GM12865 (cell line): ENCODE results near the gene SH3BP5L.

Experiments used
- DNase-seq: peaks from one replicate; pipeline ENCODE4 v3.0.0; 2010; ENCODE audit warnings: low read depth
- H3K4me3 ChIP-seq: 2 replicates; pipeline ENCODE4 v1.5.1; 2011; ENCODE audit warnings: mild to moderate bottlenecking, low read depth, low read length, control low read depth
- TF ChIP-seq, protein P1 (sequence below): IDR thresholded peaks from 2 replicates; pipeline ENCODE4 v1.5.1; 2011; ENCODE audit warnings: low read length, control low read depth, low read depth, inconsistent platforms; ENCODE audit not compliant: insufficient read depth; ENCODE audit errors: missing control alignments

The SH3BP5L gene

DNA sequence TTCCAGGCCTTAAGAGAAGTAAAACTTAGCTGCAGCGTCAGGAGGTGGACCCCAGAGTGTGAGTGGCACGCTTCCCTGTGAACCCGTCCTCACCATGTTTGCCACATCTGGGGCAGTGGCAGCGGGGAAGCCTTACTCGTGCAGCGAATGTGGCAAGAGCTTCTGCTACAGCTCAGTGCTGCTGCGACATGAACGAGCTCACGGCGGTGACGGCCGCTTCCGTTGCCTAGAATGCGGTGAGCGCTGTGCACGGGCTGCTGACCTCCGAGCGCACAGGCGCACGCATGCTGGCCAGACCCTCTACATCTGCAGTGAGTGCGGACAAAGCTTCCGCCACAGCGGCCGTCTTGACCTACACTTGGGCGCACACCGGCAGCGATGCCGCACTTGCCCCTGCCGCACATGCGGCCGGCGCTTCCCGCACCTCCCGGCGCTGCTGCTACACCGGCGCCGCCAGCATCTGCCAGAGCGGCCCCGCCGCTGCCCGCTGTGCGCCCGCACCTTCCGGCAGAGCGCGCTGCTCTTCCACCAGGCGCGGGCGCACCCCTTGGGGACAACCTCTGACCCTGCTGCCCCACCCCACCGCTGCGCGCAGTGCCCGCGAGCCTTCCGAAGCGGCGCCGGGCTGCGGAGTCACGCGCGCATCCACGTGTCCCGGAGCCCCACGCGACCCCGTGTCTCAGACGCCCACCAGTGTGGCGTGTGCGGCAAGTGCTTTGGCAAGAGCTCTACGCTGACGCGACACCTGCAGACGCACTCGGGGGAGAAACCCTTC is 21.7 kb upstream of the SH3BP5L start:
- H3K4me3 ChIP-seq, result no peak overlapping the region
- TF ChIP-seq, protein P1, sequence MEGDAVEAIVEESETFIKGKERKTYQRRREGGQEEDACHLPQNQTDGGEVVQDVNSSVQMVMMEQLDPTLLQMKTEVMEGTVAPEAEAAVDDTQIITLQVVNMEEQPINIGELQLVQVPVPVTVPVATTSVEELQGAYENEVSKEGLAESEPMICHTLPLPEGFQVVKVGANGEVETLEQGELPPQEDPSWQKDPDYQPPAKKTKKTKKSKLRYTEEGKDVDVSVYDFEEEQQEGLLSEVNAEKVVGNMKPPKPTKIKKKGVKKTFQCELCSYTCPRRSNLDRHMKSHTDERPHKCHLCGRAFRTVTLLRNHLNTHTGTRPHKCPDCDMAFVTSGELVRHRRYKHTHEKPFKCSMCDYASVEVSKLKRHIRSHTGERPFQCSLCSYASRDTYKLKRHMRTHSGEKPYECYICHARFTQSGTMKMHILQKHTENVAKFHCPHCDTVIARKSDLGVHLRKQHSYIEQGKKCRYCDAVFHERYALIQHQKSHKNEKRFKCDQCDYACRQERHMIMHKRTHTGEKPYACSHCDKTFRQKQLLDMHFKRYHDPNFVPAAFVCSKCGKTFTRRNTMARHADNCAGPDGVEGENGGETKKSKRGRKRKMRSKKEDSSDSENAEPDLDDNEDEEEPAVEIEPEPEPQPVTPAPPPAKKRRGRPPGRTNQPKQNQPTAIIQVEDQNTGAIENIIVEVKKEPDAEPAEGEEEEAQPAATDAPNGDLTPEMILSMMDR, result no peak
- DNase-seq, result no peak

DNA sequence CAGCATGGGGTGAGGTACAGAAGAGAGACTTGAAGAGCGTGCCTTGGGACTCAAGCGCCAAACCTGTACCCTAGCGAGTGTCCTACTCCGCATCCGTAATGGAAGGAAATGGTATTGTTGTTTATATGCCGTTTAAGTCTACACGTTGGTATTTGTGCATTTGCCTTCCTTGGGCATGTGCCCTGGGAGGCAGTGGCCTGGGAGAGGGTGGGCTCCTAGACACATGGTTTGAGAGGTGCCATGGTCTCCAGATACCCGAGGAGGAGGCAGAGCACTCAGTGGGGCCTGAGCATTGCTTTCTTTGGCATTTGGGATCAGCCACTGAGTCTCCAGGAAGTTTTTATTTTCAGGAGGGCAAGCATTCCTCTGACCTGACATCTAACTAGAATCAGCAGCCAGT is 18.8 kb upstream of the SH3BP5L start:
- TF ChIP-seq, protein P1, result no peak
- H3K4me3 ChIP-seq, result no peak overlapping the region
- no peak for DNase-seq

DNA sequence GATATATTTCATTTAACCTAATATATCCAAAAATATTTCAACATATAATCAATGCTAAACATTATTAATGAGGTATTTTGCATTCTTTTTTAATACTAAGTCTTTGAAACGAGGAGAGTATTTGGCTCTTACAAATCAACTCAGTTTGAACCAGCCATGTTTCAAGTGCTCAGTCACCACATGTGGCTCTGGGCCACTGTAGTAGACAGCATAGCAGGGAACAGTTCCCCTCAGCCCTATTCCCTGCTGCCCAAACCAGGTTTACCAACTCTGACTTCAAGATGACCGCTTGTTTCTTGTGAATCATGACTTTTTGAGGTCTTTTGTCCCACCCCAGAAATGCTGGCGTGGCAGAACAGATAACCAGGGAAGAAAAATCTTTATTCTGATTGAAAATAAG is 18.0 kb upstream of the SH3BP5L start:
- no peak overlapping the region for H3K4me3 ChIP-seq
- TF ChIP-seq, protein P1, result no peak

DNA sequence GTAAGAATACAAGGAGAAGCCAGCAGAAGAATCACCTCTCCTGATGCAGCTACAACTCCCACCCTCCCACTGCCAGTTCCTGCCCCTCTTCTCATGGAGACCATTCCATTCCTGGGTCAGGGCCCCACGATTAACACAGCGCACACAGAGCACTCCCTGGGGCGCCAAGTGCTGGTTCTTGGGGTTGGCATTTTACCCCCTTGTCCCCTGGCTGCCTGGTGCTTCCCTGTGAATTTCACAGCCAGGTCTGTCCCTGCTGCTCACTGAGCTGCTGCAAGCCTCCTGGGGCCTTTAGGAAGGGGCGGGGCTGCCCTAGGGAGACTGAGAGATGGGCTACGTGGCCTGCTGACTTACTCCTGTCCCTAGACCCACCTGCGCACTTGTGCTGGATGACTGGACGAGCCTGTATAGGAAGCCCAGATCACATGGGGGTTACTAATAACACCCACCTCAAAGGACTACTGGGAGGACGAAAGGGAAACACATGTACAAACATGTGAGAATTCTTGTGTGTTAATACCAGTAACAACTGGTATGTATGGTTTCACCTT is 17.1 kb upstream of the SH3BP5L start:
- peak; percentile 90 for DNase-seq
- H3K4me3 ChIP-seq, result no peak overlapping the region
- TF ChIP-seq, protein P1, result no peak

More for the DNA sequence above, 18.0 kb upstream of the SH3BP5L start:
- DNase-seq, result no peak

DNA sequence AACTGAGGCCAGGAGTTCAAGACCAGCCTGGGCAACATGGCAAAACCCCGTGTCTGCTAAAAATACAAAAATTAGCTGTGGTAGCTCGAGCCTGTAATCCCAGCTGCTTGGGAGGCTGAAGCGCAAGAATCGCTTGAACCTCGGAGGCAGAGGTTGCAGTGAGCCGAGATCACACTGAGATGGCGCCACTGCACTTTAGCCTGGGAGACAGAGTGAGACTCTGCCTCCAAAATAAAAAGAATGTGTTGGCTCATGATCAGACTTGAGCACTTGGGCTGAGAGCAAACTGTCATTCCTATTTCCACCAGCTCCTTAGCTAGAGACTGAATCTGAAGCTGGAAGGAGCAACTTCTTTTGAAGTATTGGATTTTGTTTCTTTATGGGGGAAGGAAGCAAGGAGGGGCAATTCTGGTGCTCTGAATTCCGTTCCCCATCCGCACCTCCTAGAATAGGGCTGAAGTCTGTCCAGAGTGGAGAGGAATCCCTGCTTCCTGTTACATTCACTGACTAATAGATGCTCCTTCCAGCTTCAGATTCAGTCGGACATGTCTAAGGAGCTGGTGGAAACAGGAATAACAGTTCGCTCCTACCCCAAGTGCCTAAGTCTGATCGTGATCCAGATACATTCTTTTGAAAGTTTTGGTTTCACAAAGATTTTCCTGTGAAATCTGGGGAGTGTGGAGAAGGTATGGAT is 16.1 kb upstream of the SH3BP5L start:
- DNase-seq, result peak; percentile 54
- H3K4me3 ChIP-seq, result no peak overlapping the region
- TF ChIP-seq, protein P1, result peak; percentile 38

DNA sequence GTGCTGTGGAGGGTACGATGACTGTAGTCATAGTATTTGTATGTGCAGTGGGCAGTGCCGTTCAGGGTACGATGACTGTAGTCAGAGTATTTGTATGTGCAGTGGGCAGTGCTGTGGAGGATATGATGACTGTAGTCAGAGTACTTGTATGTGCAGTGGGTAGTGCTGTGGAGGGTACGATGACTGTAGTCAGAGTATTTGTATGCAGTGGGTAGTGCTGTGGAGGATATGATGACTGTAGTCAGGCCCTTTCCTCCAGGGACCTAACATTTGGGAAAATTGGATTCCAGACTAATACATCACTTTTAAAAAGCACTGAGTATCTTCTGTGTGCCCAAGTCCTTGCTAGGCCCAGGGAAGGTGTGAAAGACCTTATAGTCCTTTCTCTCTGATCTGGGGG is 15.2 kb upstream of the SH3BP5L start:
- TF ChIP-seq, protein P1, result no peak
- no peak for DNase-seq
- no peak overlapping the region for H3K4me3 ChIP-seq

DNA sequence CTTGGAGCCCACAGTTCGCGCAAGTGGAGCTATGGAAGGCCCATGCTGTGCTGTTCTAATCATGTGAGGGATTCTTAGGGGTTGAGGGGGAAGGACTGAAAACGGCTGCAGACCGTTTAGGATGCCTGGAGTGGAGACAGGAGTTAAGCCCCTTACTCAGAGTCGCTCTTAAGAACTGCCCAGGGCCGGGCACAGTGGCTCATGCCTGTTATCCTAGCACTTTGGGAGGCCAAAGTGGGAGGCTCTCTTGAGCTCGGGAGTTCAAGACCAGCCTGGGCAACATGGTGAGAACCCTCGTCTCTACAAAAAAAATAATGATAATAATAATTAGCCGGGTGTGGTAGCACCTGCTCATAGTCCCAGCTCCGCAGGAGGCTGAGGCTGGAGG is 13.4 kb upstream of the SH3BP5L start:
- peak overlapping the region; percentile 62 for H3K4me3 ChIP-seq
- DNase-seq, result no peak
- TF ChIP-seq, protein P1, result no peak
